A673 (cell line): Measurements from ENCODE around the gene AHCYL2.

ENCODE experiments used
- CTCF ChIP-seq: fragments of 300-800, 200-600 bp; sonication (generic); conservative IDR thresholded peaks from 2 replicates; pipeline ENCODE4 v1.5.1; 2017; ENCODE audit warnings: low read depth, mild to moderate bottlenecking, antibody characterized with exemption, low read length, moderate library complexity, mixed read lengths
- EZH2 ChIP-seq: fragments of 200-600 bp; sonication (generic); IDR thresholded peaks from 2 replicates; pipeline ENCODE4 v1.6.1; 2017; ENCODE audit warnings: borderline replicate concordance, low read depth, mild to moderate bottlenecking, mixed read lengths, antibody characterized with exemption, low read length; ENCODE audit not compliant: poor library complexity, severe bottlenecking

- TF ChIP-seq CTCF = no peak
- no peak for TF ChIP-seq EZH2
Observed at GRCh38 chr7:129381710-129382484, 157.1 kb downstream of the AHCYL2 start.
